ENCODE data around the gene QTRT2. TPM values are rescaled to one million over a fixed set of nuclear protein-coding genes. Genes with fewer than 3 reads are reported as not detected.

QTRT2 gene
- polyA plus RNA-seq (2013, experiment 1 of 2), result 11.9 TPM
- polyA plus RNA-seq (2013, experiment 2 of 2), result 11.4 TPM

DNA sequence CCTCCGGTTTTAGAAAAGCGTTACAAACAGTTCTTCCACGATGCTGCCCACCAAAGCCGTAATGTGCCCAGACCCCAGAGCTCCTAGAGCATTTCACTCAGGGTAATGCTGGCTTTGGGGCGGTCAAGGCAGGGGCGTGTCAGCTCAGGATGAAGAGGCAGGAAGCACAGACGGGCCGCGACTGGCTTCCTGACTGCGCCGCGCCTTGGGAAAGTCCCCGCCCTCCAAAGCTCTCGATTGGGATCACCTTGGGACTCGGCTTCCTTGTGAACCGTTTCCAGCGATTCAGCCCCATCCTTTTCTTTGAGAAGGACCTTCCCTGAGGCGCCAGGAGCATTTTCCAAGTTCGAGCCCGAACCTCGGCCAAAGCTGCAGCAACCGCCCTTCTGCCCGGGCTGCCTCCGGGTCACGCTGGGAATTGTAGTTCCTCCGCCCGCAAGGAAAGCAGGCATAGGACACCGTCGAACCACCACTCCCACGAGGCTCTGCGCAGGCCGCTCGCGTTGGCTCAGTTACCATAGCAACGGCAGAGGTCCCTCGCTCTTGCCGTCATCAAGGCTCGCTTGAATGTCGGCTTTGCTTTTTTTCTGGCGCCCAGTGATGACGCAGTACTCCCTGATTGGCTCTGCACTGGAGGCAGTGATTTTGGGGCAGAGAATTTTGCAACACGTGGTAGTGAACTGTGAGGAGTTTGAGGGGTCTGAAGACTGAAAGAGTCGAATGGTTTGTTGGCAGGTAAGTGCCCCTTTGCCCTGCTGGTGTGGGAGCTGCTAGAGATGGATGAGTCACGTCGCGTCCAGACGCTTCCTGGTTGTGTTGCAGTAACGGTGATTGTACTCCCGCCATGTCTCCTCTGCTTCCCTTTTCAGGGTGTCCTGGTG, at the start of gene QTRT2, which contains the start of gene CCDC191:
QTRT2 (plus strand) TSS at position 608 of the 881 bp plus-strand sequence. CDS start 8,521 bp downstream, outside the sequence.
CCDC191 (minus strand) TSS at position 397 of the 881 bp plus-strand sequence; CDS start at position 337, 60 bp downstream.
- H3K18ac ChIP-seq (ENCODE audit: low read length), result peak within 1 kb of the TSS; percentile 70
- no CpG with 5 or more reads among the region's 49 CpGs for WGBS, 2 donors (ENCODE audit: extremely low coverage in 2 of 2, insufficient read length in 2 of 2, insufficient replicate concordance in 1 of 2)
- no peaks in the 10 kb centered on the region for H3K9me3 ChIP-seq (replicated peaks in 1 of 2; ENCODE audit: control insufficient read depth in 2 of 2, insufficient read depth in 1 of 2, low read depth in 1 of 2, low read length in 2 of 2)
- H2BK120ac ChIP-seq (ENCODE audit: low read depth, low read length), result no peak within 1 kb of the TSS
- H3K4me3 ChIP-seq (ENCODE audit: low read length in 2 of 2), result peak within 1 kb of the TSS; percentile 72 to 90
- H3K4ac ChIP-seq (ENCODE audit: low read length), result no peak within 1 kb of the TSS
- peak within 1 kb of the TSS; percentile 91 for H2AFZ ChIP-seq (ENCODE audit: low read length)
- H2BK12ac ChIP-seq (ENCODE audit: low read length), result no peak within 1 kb of the TSS
- no peak within 1 kb of the TSS for H2AK5ac ChIP-seq (ENCODE audit: low read depth, low read length)
- peak; percentile 99 for DNase-seq (ENCODE audit: low spot score)
- no peaks in the 10 kb centered on the region for H3K27me3 ChIP-seq (ENCODE audit: control insufficient read depth in 3 of 3, insufficient read depth in 3 of 3, low read depth in 1 of 3, low read length in 3 of 3)
- peak within 1 kb of the TSS; percentile 16 for H3K27ac ChIP-seq (replicated peaks; ENCODE audit: low read length)
- no peak within 1 kb of the TSS for H4K91ac ChIP-seq (ENCODE audit: low read depth, low read length, poor library complexity)
- H3K9ac ChIP-seq (ENCODE audit: low read depth, low read length, poor library complexity), result peak within 1 kb of the TSS; percentile 46
- no peak within 1 kb of the TSS for H2BK5ac ChIP-seq (ENCODE audit: low read length)
- H2BK15ac ChIP-seq (ENCODE audit: low read length), result no peak within 1 kb of the TSS
- H3K14ac ChIP-seq (ENCODE audit: low read length), result no peak within 1 kb of the TSS
- no peaks in the 10 kb centered on the region for H3K79me1 ChIP-seq (ENCODE audit: low read depth, low read length)
- peaks cover 0 to 15% of the 10 kb centered on the region in 2 donors for H3K36me3 ChIP-seq (replicated peaks in 1 of 2; ENCODE audit: control insufficient read depth in 2 of 2, insufficient read depth in 2 of 2, low read length in 2 of 2)
- H3K4me2 ChIP-seq (ENCODE audit: insufficient read depth, low read length, poor library complexity, severe bottlenecking), result peak within 1 kb of the TSS; percentile 70
- no peak within 1 kb of the TSS for H3K23ac ChIP-seq (ENCODE audit: low read depth, low read length, poor library complexity)
- H3K4me1 ChIP-seq (ENCODE audit: control insufficient read depth in 2 of 2, insufficient read depth in 1 of 2, low read depth in 1 of 2, low read length in 2 of 2), result peaks cover 0 to 6% of the 10 kb centered on the region in 2 donors
- no peak within 1 kb of the TSS for H4K8ac ChIP-seq (ENCODE audit: low read depth, low read length)

GRCh38 chr3:114011059-114011797, 45.3 kb upstream of the QTRT2 start:
- H3K14ac ChIP-seq (ENCODE audit: low read length), result no peak overlapping the region
- no peaks in the 10 kb centered on the region for H3K27me3 ChIP-seq (ENCODE audit: control insufficient read depth in 3 of 3, insufficient read depth in 3 of 3, low read depth in 1 of 3, low read length in 3 of 3)
- no peak overlapping the region for H2BK12ac ChIP-seq (ENCODE audit: low read length)
- no peak overlapping the region for H3K18ac ChIP-seq (ENCODE audit: low read length)
- no peak overlapping the region for H3K4me3 ChIP-seq (ENCODE audit: low read length in 2 of 2)
- no peak overlapping the region for H2AK5ac ChIP-seq (ENCODE audit: low read depth, low read length)
- H3K79me1 ChIP-seq (ENCODE audit: low read depth, low read length), result no peaks in the 10 kb centered on the region
- DNase-seq (ENCODE audit: low spot score), result no peak
- H2BK15ac ChIP-seq (ENCODE audit: low read length), result no peak overlapping the region
- no peak overlapping the region for H3K4ac ChIP-seq (ENCODE audit: low read length)
- H4K8ac ChIP-seq (ENCODE audit: low read depth, low read length), result no peak overlapping the region
- no peak overlapping the region for H3K9ac ChIP-seq (ENCODE audit: low read depth, low read length, poor library complexity)
- H2BK120ac ChIP-seq (ENCODE audit: low read depth, low read length), result no peak overlapping the region
- no peak overlapping the region for H2AFZ ChIP-seq (ENCODE audit: low read length)
- H3K36me3 ChIP-seq (replicated peaks in 1 of 2; ENCODE audit: control insufficient read depth in 2 of 2, insufficient read depth in 2 of 2, low read length in 2 of 2), result no peaks in the 10 kb centered on the region
- no peak overlapping the region for H2BK5ac ChIP-seq (ENCODE audit: low read length)
- no peak overlapping the region for H3K4me2 ChIP-seq (ENCODE audit: insufficient read depth, low read length, poor library complexity, severe bottlenecking)
- WGBS, 2 donors (ENCODE audit: extremely low coverage in 2 of 2, insufficient read length in 2 of 2, insufficient replicate concordance in 1 of 2), result no CpG with 5 or more reads among the region's 2 CpGs
- no peaks in the 10 kb centered on the region for H3K4me1 ChIP-seq (ENCODE audit: control insufficient read depth in 2 of 2, insufficient read depth in 1 of 2, low read depth in 1 of 2, low read length in 2 of 2)
- no peak overlapping the region for H3K23ac ChIP-seq (ENCODE audit: low read depth, low read length, poor library complexity)
- H4K91ac ChIP-seq (ENCODE audit: low read depth, low read length, poor library complexity), result no peak overlapping the region
- peaks cover 0 to under 1% of the 10 kb centered on the region in 2 donors for H3K9me3 ChIP-seq (replicated peaks in 1 of 2; ENCODE audit: control insufficient read depth in 2 of 2, insufficient read depth in 1 of 2, low read depth in 1 of 2, low read length in 2 of 2)
- no peak overlapping the region for H3K27ac ChIP-seq (replicated peaks; ENCODE audit: low read length)

DNA sequence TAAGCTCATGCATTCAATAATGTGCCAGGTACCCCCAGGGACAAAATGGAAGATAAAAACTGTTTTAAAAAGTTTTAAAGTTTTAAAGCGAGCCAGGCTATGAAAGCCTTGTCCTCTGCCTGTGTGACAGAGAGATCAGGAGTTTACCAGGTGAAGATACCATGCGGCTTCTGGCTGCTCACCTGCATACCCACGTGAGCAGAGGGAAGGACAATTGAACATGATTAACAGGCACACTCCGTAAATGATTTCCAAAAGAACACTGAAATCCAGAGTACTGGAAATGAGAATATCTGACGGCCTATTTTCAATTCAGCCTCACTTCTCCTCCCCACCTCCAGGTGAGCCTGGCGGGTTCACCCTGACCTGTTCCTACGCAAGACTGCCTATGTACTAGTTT, 42.3 kb upstream of the QTRT2 start:
- Histone ChIP-seq H3K9me3 (replicated peaks in 1 of 2; ENCODE audit: control insufficient read depth in 2 of 2, insufficient read depth in 1 of 2, low read depth in 1 of 2, low read length in 2 of 2) (no peaks in the 10 kb centered on the region), H4K8ac (ENCODE audit: low read depth, low read length) (no peak overlapping the region), H3K27me3 (ENCODE audit: control insufficient read depth in 3 of 3, insufficient read depth in 3 of 3, low read depth in 1 of 3, low read length in 3 of 3) (no peaks in the 10 kb centered on the region), H3K4ac (ENCODE audit: low read length) (no peak overlapping the region), H3K79me1 (ENCODE audit: low read depth, low read length) (no peaks in the 10 kb centered on the region), H2BK120ac (ENCODE audit: low read depth, low read length) (no peak overlapping the region), H3K18ac (ENCODE audit: low read length) (no peak overlapping the region), H3K4me3 (ENCODE audit: low read length in 2 of 2) (no peak overlapping the region), H3K9ac (ENCODE audit: low read depth, low read length, poor library complexity) (no peak overlapping the region), H2BK15ac (ENCODE audit: low read length) (no peak overlapping the region), H3K14ac (ENCODE audit: low read length) (no peak overlapping the region), H3K4me1 (ENCODE audit: control insufficient read depth in 2 of 2, insufficient read depth in 1 of 2, low read depth in 1 of 2, low read length in 2 of 2) (no peaks in the 10 kb centered on the region), H3K27ac (replicated peaks; ENCODE audit: low read length) (no peak overlapping the region), H2AFZ (ENCODE audit: low read length) (no peak overlapping the region), H3K4me2 (ENCODE audit: insufficient read depth, low read length, poor library complexity, severe bottlenecking) (no peak overlapping the region), H4K91ac (ENCODE audit: low read depth, low read length, poor library complexity) (no peak overlapping the region), H2BK12ac (ENCODE audit: low read length) (no peak overlapping the region), H2AK5ac (ENCODE audit: low read depth, low read length) (no peak overlapping the region), H3K23ac (ENCODE audit: low read depth, low read length, poor library complexity) (no peak overlapping the region), H3K36me3 (replicated peaks in 1 of 2; ENCODE audit: control insufficient read depth in 2 of 2, insufficient read depth in 2 of 2, low read length in 2 of 2) (no peaks in the 10 kb centered on the region), H2BK5ac (ENCODE audit: low read length) (no peak overlapping the region)
- DNase-seq (ENCODE audit: low spot score), result no peak
- WGBS, 2 donors (ENCODE audit: extremely low coverage in 2 of 2, insufficient read length in 2 of 2, insufficient replicate concordance in 1 of 2), result no CpG with 5 or more reads among the region's 7 CpGs

GRCh38 chr3:114019486-114019885, 37.1 kb upstream of the QTRT2 start:
- H2BK12ac ChIP-seq (ENCODE audit: low read length), result no peak overlapping the region
- no CpG with 5 or more reads among the region's 2 CpGs for WGBS, 2 donors (ENCODE audit: extremely low coverage in 2 of 2, insufficient read length in 2 of 2, insufficient replicate concordance in 1 of 2)
- H3K4me2 ChIP-seq (ENCODE audit: insufficient read depth, low read length, poor library complexity, severe bottlenecking), result no peak overlapping the region
- no peak overlapping the region for H4K8ac ChIP-seq (ENCODE audit: low read depth, low read length)
- H2AK5ac ChIP-seq (ENCODE audit: low read depth, low read length), result no peak overlapping the region
- DNase-seq (ENCODE audit: low spot score), result no peak
- H3K27ac ChIP-seq (replicated peaks; ENCODE audit: low read length), result no peak overlapping the region
- no peaks in the 10 kb centered on the region for H3K36me3 ChIP-seq (replicated peaks in 1 of 2; ENCODE audit: control insufficient read depth in 2 of 2, insufficient read depth in 2 of 2, low read length in 2 of 2)
- H3K4me3 ChIP-seq (ENCODE audit: low read length in 2 of 2), result no peak overlapping the region
- H3K9ac ChIP-seq (ENCODE audit: low read depth, low read length, poor library complexity), result no peak overlapping the region
- H2AFZ ChIP-seq (ENCODE audit: low read length), result no peak overlapping the region
- H3K14ac ChIP-seq (ENCODE audit: low read length), result no peak overlapping the region
- H2BK5ac ChIP-seq (ENCODE audit: low read length), result no peak overlapping the region
- H3K4ac ChIP-seq (ENCODE audit: low read length), result no peak overlapping the region
- no peak overlapping the region for H3K23ac ChIP-seq (ENCODE audit: low read depth, low read length, poor library complexity)
- no peak overlapping the region for H4K91ac ChIP-seq (ENCODE audit: low read depth, low read length, poor library complexity)
- peaks cover 0 to 4% of the 10 kb centered on the region in 2 donors for H3K4me1 ChIP-seq (ENCODE audit: control insufficient read depth in 2 of 2, insufficient read depth in 1 of 2, low read depth in 1 of 2, low read length in 2 of 2)
- no peaks in the 10 kb centered on the region for H3K27me3 ChIP-seq (ENCODE audit: control insufficient read depth in 3 of 3, insufficient read depth in 3 of 3, low read depth in 1 of 3, low read length in 3 of 3)
- H2BK15ac ChIP-seq (ENCODE audit: low read length), result no peak overlapping the region
- H3K79me1 ChIP-seq (ENCODE audit: low read depth, low read length), result no peaks in the 10 kb centered on the region
- H3K18ac ChIP-seq (ENCODE audit: low read length), result no peak overlapping the region
- H2BK120ac ChIP-seq (ENCODE audit: low read depth, low read length), result no peak overlapping the region
- no peaks in the 10 kb centered on the region for H3K9me3 ChIP-seq (replicated peaks in 1 of 2; ENCODE audit: control insufficient read depth in 2 of 2, insufficient read depth in 1 of 2, low read depth in 1 of 2, low read length in 2 of 2)
